Breast epithelium (tissue), 3 donors: Measurements from ENCODE around the gene SLC1A7.

Experiments used
- POLR2A ChIP-seq: fragments of 450-650 bp; IDR thresholded peaks from one replicate; pipeline ENCODE4 v1.6.1; 2016; ENCODE audit warnings: antibody characterized with exemption, mild to moderate bottlenecking, moderate library complexity
- POLR2AphosphoS5 ChIP-seq, 3 donors: sonication (generic); formaldehyde crosslinking; IDR thresholded peaks; one replicate each; pipeline ENCODE4 v1.6.1; 2017; ENCODE audit warnings: antibody characterized with exemption in 3 of 3
- TF ChIP-seq, protein P1 (sequence below), 3 donors: fragments of 450-650 bp; IDR thresholded peaks; one replicate each; pipeline ENCODE4 v1.5.1; 2016 to 2017; ENCODE audit warnings: antibody characterized with exemption in 3 of 3, mild to moderate bottlenecking in 3 of 3, moderate library complexity in 3 of 3

DNA sequence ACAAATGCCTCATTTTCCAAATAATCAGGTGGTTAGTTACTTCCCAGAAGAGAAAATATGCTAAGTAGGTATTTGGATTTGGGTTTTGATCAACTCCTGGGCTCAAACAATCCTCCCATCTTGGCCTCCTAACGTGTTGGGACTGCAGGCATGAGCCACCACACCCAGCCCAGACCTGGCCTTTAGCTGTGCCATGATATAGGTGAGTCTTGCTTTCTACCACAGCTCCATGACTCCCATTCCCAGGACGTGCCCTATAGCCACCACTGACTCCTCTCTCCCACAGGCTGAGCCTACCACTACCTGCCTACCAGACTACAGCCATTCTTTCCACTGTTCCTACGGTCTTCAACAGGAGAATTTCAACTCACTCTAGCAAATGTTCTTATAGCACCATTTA is 1.8 kb upstream of the SLC1A7 start:
- TF ChIP-seq, protein P1, sequence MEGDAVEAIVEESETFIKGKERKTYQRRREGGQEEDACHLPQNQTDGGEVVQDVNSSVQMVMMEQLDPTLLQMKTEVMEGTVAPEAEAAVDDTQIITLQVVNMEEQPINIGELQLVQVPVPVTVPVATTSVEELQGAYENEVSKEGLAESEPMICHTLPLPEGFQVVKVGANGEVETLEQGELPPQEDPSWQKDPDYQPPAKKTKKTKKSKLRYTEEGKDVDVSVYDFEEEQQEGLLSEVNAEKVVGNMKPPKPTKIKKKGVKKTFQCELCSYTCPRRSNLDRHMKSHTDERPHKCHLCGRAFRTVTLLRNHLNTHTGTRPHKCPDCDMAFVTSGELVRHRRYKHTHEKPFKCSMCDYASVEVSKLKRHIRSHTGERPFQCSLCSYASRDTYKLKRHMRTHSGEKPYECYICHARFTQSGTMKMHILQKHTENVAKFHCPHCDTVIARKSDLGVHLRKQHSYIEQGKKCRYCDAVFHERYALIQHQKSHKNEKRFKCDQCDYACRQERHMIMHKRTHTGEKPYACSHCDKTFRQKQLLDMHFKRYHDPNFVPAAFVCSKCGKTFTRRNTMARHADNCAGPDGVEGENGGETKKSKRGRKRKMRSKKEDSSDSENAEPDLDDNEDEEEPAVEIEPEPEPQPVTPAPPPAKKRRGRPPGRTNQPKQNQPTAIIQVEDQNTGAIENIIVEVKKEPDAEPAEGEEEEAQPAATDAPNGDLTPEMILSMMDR (IDR thresholded peaks at IDR 0.05): no peak
- no peak for TF ChIP-seq POLR2A
- no peak for TF ChIP-seq POLR2AphosphoS5 (IDR thresholded peaks at IDR 0.05)
